ENCODE data around the gene SORD.
"Not testable (repeated sequence)": the region's sequence is repeated elsewhere in the genome, so short reads cannot be mapped to it uniquely, and the experiment has no call there.

SORD gene

GRCh38 chr15:45025627-45026026 is 2.6 kb downstream of the SORD start:
- not testable (repeated sequence) for DNase-seq

DNA sequence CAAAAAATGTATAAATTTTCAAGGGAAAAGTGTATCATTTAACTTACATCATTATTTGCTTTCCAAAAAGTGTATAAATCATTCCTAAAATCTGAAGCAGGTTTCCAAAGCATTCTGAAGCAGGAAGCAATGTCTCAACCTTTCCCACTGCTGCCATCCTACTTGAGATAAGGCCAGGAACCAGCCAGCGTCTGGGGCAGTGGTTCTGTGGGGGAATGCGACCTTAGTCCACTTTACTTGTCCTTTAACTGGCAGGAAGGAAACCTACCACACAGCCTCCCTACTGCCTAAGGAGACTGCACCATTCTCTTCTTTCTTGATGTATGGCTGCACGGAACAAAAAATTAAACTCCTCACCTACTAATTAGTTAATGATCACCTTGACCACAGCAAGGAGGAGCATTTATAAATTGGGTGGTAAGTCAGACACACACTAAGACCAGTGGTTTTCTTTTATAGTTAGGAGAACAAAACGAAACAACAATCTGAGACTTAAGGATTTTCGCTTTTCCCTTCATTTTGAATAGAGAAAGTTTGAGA is 3.7 kb downstream of the SORD start:
- no peak for DNase-seq

DNA sequence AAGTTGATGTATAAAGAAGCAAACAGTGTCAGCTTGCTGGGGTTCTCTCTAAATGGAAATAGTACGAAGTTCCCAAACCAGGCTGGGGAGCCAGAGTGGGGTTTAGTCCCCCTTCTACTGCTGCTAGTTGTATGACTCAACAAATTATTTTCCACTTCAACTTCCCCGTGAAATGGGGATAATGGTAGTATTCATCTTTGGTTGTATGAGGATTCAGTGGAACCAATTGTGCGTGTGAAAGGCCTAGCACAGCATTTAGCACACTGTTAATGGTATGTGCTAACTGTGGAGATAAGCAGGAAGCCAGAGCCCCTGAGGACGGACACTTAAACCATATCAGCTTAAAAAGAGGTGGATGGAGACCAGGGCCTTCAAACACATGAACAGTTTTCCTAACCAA is 4.2 kb downstream of the SORD start:
- no peak for DNase-seq

GRCh38 chr15:45030743-45031142 is 7.7 kb downstream of the SORD start:
- DNase-seq: no peak

- not testable (repeated sequence) for DNase-seq
Measured at GRCh38 chr15:45031522-45032028, 8.6 kb downstream of the SORD start.

DNA sequence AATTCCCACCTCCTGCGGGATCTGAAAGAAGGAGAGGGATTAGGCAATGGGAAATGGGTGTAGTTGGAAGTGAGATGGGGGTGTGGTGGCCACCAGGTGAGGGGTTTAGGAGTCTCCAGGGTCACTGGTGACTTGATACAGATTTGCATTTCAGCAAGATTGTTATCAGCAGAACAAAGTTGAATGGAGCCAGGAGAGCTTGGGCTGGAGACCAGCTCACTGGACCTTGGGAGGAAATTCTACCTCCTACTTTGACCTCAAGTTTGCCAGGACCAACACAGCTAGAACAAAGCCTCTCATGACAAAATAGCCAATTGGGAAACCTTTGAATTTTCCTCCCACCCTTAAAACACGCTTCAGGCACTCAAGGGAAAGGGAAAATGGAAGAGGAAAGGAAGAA is 9.5 kb downstream of the SORD start:
- not testable (repeated sequence) for DNase-seq

- DNase-seq: not testable (repeated sequence)
Measured at GRCh38 chr15:45034087-45034486, 11.1 kb downstream of the SORD start.

DNA sequence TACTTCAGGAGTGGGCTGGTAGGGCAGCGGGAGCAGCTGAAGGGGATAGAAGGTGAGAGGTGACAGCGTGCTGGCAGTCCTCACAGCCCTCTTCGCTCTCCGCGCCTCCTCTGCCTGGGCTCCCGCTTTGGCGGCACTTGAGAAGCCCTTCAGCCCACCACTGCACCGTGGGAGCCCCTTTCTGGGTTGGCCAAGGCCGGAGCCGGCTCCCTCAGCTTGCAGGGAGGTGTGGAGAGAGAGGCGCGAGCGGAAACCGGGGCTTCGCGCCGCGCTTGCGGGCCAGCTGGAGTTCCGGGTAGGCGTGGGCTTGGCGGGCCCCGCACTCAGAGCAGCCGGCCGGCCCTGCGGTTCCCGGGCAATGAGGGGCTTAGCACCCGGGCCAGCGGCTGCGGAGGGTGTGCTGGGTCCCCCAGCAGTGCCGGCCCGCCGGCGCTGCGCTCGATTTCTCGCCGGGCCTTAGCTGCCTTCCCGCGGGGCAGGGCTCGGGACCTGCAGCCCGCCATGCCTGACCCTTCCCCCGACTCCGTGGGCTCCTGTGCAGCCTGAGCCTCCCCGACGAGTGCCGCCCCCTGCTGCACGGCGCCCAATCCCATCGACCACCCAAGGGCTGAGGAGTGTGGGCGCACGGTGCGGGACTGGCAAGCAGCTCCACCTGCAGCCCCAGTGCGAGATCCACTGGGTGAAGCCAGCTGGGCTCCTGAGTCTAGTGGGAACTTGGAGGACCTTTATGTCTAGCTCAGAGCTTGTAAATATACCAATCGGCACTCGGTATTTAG is 11.8 kb downstream of the SORD start:
- not testable (repeated sequence) for DNase-seq

- DNase-seq: not testable (repeated sequence)
Measured at GRCh38 chr15:45036812-45037781, 14.1 kb downstream of the SORD start.

DNA sequence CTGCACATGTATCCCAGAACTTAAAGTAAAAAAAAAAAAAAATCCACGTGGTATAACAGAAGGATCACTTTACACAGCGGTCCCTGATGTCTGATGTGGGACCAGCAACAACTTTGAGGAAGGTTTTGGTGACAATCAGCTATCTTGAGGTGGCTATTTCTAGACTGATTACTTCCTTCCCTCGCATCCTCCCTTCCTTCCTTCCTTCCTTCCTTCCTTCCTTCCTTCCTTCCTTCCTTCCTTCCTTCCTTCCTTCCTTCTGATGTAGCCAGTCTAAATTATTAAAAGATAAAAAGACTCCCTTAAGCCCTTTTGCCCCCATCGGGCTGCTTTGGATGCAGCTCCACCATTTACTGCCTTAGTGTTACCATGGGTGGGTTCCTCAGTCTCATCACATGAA is 14.9 kb downstream of the SORD start:
- no peak for DNase-seq

- DNase-seq: not testable (repeated sequence)
Measured at GRCh38 chr15:45040396-45040795, 17.4 kb downstream of the SORD start.

DNA sequence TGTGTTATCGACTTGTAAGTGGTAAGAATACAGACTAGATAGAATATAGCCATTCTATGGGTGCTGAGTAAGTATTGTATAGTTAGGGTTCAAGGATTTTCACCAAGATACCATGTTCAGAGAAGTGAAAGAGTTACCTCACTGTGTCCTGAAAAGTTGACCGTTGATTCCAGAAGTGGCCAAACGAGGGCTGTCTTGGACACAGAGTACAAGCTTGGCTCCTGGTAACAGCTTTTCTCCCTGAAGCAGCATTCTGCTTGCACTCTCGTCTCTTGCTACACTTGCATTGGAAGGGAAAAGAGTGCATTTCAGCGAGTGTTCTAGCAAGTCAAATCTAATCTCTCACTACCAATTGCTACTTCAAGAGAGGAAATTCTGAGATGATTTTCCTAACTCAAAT is 18.5 kb downstream of the SORD start:
- not testable (repeated sequence) for DNase-seq

GRCh38 chr15:45042859-45043258 is 19.9 kb downstream of the SORD start:
- not testable (repeated sequence) for DNase-seq

DNA sequence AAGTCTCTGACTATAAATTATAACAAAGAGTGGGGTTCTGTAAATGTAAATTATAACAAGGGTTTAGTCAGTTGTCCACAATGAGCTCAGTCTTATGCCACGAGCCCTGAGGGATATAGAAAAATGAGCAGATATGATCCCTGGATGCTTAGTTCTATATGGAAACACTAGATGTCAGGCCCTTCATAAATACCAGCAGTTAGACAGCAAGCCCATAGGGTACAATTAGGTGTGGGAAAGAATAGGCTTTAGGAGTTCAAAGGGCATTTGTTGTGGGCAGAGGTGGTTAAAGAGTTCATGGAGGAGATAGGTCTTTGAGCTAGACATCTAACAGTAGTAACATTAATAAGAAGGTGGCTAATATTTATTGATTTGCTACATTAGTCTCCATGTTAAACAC is 21.3 kb downstream of the SORD start:
- DNase-seq: not testable (repeated sequence)

- DNase-seq: not testable (repeated sequence)
Measured at GRCh38 chr15:45048449-45048793, 25.4 kb downstream of the SORD start.

DNA sequence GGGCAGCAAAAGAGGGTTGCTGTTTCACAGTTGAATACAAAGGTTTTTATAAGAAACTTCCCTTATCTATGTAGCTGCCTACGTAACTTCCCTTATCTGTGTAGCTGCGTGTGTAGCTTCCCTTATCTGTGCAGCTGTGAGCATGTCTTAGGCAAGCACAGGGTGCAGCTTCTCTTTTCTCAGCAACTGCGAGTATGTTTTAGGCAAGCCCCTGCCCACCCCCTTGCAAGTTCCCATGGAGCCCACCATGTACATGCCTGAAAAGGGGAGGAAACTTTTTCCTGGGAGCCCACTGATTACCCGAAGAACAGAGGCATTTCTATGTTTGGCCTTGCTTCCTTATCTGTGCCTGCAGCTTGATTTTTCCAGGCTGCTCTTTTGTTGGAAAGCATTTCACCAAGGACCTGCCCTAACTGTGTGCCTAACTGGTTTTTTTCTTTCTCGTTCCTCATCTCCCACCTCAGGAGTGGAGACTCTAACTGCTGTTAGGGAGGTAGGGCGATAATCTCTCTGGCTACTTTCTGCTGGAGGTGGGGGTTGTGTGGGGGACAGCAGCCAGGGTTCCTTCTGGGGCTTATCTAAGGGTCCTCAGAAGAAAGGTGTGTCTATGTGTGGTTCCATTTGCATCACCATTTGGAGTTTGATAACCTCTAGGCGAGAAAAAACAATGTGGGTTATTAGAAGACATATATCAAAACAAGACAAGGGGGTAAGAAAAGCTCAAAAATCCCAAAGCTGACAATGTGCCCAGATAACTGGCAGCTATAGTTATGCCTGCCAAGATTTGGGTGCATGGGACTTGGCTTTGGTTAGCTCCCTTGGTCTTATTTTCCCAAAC is 26.0 kb downstream of the SORD start:
- no peak for DNase-seq

GRCh38 chr15:45050587-45050986 is 27.6 kb downstream of the SORD start:
- DNase-seq: no peak

GRCh38 chr15:45052676-45053075 is 29.7 kb downstream of the SORD start:
- DNase-seq: not testable (repeated sequence)

DNA sequence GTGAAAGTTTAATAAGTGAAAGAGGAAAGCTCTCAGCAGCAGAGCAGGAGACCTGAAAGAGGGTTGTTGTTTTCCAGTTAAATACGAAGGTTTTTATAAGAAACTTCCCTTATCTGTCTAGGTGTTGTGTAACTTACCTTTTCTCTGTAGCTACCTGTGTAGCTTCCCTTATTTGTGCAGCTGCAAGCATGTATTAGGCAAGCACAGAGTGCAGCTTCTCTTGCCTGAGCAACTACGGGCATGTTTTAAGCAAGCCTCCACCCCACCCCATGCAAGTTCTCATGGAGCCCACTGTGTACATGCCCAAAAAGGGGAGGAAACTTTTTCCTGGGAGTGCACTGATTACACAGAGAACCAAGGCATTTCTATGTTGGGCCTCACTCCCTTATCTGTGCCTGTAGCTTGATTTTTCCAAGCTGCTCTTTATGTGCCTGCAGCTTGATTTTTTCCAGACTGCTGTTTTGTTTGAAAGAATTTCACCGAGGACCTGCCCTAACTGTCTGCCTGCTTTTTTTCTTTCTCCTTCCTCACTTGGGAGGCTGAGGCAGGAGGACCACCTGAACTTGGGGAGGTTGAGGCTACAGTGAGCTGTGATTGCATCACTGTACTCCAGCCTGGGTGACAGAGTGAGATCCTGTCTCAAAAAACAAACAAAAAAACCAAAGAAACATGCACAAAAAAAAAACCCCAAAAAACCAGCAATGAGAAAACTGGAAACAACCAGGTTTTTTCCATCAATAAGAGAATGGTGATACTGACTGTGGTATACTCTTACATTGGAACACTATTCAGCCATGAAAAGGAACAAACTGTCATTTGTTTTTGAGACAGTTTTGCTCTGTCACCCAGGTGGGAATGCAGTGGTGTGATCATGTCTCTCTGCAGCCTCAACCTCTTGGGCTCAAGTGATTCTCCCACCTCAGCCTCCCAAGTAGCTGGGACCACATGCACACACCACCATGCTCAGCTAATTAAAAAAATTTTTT is 36.0 kb downstream of the SORD start:
- DNase-seq: not testable (repeated sequence)

- not testable (repeated sequence) for DNase-seq
Measured at GRCh38 chr15:45062301-45062700, 39.3 kb downstream of the SORD start.

- DNase-seq: no peak
Measured at GRCh38 chr15:45064386-45064785, 41.4 kb downstream of the SORD start.

Measured in NCI-H2227 treated with DMSO at 0.1 percent for 48 hours (cell line).